LNCAP (cell line): Measurements from ENCODE around the gene HDGFL2.

ENCODE experiments used
- TF ChIP-seq, protein P1 (sequence below): fragments of 450-650 bp; IDR thresholded peaks from 2 replicates; pipeline ENCODE4 v1.5.1; 2017; ENCODE audit warnings: mild to moderate bottlenecking

Gene HDGFL2

DNA sequence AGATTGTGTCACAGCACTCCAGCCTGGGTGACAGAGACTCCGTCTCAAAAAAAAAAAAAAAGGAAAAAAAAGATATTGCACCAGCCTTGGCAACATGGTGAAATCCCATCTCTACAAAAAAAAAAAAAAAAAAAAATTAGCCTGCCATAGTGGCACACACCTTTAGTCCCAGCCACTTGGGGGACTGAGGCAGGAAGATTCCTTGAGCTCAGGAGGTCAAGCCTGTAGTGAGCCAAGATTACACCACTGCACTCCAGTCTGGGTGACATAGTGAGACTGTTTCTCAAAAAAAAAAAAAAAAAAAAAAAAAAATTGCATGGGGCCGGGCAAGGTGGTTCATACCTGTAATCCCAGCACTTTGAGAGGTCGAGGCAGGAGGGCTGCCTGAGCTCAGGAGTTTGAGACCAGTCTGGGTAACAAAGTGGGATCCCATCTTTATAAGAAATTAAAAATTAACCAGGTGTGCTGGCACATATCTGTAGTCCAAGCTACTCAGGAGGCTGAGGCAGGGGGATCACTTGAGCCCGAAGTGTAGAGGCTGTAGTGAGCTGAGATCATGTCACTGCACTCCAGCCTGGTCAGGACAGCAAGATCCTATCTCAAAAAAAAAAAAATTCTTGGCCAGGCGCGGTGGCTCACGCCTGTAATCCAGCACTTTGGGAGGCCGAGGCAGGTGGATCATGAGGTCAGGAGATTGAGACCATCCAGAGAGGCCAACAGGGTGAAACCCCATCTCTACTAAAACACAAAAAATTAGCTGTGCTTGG, 7.1 kb upstream of the HDGFL2 start:
- TF ChIP-seq, protein P1, sequence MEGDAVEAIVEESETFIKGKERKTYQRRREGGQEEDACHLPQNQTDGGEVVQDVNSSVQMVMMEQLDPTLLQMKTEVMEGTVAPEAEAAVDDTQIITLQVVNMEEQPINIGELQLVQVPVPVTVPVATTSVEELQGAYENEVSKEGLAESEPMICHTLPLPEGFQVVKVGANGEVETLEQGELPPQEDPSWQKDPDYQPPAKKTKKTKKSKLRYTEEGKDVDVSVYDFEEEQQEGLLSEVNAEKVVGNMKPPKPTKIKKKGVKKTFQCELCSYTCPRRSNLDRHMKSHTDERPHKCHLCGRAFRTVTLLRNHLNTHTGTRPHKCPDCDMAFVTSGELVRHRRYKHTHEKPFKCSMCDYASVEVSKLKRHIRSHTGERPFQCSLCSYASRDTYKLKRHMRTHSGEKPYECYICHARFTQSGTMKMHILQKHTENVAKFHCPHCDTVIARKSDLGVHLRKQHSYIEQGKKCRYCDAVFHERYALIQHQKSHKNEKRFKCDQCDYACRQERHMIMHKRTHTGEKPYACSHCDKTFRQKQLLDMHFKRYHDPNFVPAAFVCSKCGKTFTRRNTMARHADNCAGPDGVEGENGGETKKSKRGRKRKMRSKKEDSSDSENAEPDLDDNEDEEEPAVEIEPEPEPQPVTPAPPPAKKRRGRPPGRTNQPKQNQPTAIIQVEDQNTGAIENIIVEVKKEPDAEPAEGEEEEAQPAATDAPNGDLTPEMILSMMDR = no peak

DNA sequence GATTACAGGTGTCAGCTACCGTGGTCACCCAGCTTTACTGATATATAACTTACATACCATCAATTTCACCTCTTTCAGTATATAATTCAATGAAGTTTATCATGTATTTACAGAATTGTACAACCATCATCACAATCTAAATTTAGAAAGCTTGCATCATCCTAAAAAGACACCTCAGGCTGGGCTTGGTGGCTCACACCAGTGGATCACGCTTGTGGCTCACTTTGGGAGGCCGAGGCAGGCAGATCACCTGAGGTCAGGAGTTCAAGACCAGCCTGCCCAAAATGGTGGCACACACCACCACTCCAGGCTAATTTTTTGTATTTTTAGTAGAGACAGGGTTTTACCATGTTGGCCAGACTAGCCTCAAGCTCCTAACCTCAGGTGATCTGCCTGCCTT, 4.3 kb upstream of the HDGFL2 start:
- TF ChIP-seq, protein P1 = no peak

GRCh38 chr19:4471403-4472173, 509 bp upstream of the HDGFL2 start:
- TF ChIP-seq, protein P1 = no peak

DNA sequence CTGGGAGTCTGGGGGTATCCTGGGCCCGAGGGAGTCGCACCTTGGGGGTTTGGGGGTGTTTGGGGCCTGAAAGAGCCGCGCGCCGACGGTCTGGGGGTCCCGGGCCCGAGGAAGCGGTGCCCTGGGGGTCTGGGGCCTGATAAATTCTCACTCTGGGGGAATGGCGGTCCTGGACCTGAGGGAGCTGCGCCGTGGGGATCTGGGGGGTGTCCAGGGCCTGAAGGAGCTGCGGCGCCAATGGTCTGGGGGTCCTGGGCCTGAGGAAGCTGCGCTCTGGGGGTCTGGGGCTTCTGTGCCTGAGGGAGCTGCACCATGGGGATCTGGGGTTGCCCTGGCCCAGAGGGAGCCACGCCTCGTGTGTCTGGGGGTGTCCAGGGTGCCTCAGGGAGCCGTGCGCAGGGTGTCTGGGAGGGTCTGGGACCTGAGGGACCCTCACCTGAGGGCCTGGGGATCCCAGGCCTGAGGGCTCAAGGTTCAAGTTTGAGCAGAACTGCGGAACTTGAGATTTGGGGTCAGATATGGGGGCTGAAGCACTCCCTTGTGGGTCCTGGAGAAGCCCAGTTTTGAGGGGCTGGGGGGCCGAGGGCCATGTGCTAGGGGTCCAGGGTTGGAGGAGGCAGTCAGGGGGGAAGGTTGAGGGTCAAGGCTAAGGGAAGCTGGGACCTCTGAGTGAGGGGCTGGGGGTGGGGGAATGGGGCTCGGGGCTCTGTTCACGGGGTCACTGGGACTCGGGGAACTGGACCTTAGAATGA, 1.1 kb downstream of the HDGFL2 start:
- TF ChIP-seq, protein P1 = no peak

DNA sequence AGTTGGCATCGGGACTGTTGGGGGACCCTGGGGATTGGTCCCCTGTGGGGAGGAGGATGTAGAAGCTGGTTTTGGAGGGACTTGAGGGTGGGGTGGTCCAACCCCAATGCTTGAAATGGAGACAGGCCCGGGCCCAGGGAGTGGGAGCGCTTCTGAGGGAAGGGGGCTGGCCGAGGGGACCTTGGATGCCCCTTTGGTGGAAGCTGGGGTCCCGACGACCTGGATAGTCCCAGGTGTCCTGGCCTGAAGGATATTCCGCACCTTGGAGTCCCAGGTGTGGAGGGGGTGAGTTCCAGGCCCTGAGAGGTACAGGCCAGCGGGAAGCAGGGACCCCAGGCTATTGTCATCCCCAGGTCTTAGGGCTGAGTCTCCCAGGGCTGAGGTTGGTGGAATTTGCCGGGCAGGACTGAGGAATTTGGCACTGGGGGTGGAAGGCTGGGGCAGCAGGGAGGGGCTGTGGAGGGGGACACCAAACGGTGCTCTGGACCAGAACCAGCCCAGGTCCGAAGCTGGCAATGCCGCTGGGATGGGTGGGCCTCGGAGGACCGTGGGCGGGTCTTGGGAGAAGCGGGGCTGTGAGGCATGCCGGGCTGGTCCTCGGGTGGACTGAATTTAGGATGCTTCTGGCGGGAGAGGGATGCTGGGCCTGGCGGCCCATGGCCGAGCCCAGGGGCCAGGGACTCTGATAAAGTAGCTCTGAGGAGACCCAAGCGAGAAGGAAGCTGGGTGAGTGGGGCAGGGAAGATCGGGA, 1.8 kb downstream of the HDGFL2 start:
- TF ChIP-seq, protein P1 = no peak

DNA sequence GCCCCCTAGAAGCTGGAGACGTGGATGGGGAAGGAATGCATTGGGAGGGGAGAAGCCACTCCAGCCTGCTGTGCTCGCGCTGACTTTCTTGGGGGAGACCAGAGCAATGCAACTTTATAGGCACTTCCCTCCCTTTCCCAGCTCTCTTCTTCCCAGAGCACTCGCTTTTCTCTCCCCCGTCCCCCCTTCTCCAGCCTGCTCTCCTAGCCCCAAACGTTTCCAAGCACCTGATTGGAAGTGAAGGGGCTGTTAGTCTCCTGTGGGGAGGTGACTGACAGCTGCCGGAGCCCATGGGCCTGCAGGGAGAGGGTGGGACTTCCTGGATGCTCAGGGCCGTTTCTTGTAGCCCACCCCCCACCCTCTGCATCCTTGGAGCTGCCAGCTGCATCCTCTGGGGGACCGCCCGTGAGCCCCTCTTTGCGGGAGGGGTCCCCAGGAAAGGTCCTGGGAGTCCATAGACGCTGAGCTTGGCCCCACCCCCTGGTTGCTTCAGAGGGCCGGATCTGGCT, 2.5 kb downstream of the HDGFL2 start:
- TF ChIP-seq, protein P1 = no peak
